DMS53 treated with DMSO at 0.1 percent for 48 hours (cell line): ENCODE data around the gene GHRL.

Source experiments
- DNase-seq: peaks from one replicate; lab custom pipeline; 2025; ENCODE audit not compliant: unreplicated experiment; lab: John Stamatoyannopoulos, UW

GHRL gene, protein sequence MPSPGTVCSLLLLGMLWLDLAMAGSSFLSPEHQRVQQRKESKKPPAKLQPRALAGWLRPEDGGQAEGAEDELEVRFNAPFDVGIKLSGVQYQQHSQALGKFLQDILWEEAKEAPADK

DNA sequence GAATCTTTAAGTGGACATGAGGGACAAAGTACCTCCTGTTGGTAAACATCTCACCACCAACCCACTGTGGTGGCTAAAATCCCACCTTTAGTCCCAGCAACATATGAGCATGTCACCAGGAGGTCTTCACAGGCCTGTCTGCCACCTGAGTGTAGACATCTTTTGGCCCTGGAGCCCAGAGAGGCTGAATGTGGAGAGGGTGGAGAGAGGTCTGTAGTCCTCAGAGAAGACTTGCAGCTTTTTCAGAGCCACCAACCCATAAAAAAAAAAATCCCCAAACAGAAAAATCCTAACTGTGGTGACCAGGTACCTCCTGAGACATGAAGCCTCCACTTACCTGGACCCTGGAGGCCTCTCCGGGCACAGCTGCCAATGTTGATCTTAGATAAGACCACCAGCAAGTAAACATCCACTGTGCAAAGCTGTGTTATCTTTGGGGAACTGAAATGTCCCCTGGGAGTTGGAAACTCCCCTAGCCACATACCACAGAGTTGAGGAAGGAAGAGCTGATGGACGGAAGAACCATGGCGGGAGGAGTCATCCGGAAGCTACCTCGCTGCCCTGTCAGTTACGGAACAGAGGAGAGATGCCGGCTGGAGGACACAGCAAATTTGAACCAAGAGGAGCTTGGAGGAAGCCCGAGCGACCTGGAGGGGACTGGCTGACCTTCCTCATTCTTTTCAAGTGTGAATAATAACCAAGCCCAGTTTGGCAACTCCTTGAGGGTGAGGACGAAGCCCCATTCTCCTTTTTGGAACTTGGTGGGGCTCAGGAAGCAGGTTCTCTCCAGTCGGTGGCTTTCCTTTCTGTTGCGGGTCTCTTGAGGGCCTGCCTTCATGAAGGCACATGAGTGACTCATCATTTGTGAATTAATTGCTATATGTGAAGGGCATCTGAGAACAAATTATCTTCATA lies at the start of gene GHRL:
TSS of gene GHRL (minus strand) at position 443 of the 915 bp plus-strand sequence. CDS start 2,767 bp downstream, outside the sequence.
- DNase-seq = no peak

DNA sequence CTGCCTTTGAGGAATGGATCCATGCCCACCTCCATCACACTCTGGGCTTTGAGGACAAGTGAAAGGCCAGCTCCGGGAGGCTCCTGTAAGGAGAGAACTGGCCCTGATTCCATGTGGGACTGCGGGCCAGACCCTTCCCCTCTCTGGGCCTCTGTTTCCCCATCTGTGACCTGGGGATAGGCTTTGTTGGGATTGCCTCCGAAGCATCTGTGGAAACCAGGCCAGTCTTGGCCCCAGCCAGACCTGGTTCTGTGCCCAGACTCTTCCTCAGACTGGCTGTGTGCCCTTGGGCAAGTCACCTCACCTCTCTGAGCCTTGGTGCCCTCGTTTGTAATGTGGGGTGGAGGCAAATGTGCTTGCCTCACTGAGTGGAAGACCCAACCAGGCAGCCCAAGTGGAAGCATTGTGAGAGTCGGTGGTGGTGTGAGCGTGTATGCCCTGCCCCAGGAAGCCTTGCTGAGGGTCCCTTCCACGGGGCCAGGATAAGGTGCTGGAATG lies 49.2 kb upstream of the GHRL start:
- DNase-seq = no peak

DNA sequence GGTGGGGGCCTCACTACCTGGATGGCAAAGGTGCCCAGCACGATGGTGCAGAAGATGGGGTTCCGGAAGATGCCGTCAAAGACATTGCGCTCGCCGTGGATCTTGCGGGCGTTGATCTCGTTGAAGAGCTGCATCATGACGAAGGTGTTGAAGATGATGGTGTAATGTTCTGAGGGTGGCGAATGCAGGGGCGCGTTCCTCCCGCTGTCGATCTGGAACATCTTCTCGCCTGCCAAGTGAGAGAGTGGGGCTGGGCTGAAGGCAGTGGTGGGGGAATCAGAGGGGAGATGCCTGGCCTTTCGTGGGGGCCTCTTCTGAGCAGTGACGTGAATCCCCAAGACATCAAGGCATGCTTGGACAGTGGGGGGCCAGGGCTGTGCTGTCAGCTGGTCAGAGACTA lies 47.7 kb upstream of the GHRL start:
- no peak for DNase-seq

DNA sequence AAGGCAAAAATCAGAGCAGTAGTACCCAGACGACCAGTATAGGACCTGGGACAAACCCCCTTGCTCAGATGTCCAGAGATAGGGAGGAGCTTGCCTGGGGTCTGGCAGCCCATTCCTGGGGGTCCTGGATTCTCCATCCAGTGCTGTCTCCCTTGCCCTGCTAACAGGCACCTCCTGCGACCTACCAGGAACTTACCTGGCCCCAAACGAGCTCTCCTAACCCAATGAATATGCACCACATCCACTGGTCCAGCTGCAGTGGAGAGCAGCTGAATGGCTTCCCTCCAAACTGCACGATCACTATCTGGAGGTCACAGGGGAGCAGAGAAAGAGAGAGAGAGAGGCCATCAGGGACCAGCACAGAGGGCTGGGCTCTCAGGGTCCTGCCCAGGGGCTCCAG lies 47.3 kb upstream of the GHRL start:
- no peak for DNase-seq

DNA sequence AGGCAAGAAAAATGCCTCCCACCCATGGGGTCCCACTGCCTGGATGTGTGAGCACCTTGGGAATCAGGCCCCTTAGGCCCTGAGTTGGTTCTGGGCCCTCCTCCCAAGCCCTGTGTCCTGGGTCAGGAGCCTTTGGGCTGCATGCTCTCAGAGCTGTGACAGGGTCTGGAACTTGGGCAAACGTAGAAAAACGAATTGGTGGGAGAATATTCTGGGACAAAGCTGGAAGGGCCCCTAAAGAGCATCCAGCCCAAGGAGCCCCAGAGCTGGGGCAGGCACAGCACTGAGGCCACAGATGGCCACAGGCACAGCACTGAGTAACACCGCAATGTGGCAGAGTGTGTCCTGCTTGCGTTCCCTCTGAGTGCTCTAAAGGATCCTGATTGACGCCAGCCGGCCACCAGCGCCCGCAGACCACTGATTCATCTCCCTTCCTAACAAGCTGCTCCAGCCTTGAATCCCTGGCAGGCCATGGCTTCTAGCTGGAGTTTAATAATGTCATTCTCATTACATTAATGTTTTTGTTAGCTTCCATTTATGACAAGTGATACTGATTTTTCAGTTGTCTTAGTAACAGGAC lies 46.7 kb upstream of the GHRL start:
- no peak for DNase-seq

DNA sequence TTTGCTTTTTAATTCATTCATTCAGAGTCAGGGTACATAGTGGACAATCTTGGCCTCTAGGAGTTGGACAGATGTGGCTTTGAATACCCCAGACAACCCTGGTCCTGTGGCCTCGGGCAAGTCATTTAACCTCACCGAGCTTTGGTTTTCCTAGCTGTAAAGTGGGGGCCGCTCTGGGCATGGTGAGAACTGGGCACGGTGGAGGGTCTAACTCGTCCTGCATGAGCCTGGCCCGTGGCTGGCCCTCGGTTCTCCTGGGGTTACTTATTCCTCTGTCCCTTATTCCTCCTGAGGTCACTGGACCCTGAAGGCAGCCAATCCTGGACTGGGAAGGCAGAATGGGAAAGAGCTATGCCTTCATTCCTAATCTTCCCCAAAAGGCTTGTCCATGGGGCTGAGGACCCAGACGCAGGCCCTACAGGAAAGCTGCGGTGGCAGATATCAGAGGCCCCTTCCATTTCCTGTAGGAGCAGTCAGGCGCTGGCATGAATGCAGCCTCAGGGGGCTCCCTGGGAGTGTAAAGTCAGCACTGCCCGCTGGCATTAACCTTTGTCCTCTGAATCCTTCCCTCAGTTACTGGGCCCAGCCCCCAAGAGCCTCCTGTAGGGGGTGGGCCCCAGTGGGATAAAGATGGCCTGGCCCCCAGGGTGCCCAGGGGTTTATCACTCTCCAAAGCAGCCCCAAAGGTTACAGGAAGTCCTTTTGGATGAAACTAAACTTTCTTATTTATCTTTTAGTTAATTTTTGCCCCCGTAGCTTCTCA lies 46.0 kb upstream of the GHRL start:
- DNase-seq = no peak

DNA sequence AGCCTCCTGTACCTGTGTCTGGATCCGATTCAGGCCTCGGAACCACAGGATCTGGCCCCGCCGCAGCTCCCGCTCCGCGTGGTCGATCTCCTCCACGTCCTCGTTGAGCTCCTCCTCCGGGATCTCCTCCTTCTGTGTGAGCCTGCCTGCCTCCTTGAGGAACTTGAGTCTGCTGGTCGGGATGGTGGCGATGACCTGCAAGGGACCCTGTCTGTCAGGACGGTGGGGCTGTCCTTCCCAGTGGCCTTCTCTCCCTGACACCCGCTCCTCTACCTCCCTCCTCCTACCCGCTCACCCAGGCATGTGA lies 45.4 kb upstream of the GHRL start:
- no peak for DNase-seq

DNA sequence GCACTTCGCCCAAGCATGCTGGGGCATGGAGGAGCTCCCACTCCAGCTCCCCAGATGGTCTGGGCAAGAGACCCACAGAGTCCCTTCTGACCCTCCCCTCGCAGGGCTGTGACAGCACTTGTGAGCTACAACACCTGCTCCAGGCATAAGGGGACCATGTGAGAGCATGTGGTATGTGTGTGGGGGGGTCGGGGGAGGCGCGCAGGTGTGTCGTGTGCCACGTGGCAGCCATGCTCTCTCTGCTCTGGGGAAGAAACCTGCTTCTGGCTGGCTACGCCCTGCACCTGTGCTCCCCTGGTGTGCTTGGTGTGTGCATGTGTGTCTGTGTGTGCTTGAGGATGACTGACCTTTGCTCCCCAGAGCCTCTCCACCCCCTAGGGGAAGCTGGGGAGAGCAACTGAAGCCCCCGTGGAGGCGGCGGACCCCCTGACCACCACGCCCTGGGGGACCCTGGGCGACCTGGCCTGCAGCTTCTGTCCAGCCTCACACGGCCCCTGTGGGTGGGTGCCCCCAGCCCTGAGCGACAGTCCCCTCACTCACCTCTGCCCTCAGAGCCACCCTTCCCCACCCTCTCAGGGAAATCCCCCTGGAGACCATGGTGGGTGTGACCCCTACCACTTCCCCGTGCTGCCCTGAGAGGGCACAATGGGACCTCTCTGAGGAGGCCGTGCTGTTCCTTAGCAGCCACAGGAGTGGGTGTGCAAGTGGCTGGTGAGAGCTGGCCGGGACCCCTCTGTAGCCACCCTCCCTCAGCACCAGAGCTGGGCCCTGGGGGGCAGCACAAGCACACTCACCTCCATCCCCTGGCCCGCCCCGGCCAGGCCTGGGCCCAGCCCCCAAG lies 44.8 kb upstream of the GHRL start:
- no peak for DNase-seq

DNA sequence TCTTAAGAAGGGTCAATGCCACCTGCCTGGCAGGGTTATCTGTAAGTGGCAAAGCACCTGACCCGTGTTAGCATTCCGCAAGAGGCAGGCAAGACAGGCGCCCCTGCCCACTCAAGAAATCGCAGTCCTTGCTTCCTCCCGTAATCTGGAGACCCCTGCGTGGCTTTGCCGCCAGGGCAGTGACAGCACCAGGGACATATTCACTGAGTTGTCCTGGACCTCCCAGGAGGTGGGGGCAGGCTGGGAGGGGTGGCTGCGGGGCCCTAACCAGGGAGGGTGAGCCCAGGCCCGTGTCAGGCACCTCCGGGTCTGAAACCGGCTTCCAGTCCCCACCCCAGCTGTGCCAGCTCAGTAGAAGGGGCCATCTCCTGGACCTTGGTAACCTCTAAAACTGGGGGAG lies 44.0 kb upstream of the GHRL start:
- no peak for DNase-seq

DNA sequence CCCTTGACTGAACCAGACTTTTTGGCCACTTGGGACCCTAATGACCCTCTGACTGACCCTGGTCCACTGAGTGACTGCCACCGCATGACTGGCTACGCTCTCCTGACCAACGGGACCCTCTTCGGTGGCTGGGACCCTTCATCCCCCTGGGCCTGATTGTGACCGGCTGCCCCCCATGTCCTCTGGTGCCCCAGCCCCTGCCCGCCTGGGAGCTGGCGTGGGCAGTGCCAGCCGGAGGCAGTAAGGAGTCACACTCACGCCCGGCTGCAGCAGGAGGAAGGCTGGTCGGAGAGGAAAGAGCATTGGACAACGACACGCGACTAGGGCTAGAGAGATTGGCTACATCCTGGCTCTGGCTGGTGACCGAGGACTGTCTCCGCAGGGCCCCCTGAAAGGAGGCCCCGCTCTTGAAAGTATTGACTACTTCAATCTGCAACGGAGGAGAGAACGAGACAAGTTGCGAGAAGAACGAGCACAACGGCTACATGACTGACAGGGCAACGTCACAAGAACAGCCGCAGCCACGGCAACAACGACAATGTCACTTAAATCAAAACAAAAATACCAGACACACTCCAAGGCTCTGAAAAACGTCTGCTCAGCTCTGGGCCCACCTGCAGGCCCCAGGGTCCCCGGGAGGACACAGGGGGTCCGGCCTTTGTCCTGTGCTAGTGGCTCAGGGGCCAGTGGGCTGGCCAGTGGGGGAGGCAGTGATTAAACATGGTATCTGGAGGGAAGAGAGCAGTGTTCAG lies 43.3 kb upstream of the GHRL start:
- no peak for DNase-seq

DNA sequence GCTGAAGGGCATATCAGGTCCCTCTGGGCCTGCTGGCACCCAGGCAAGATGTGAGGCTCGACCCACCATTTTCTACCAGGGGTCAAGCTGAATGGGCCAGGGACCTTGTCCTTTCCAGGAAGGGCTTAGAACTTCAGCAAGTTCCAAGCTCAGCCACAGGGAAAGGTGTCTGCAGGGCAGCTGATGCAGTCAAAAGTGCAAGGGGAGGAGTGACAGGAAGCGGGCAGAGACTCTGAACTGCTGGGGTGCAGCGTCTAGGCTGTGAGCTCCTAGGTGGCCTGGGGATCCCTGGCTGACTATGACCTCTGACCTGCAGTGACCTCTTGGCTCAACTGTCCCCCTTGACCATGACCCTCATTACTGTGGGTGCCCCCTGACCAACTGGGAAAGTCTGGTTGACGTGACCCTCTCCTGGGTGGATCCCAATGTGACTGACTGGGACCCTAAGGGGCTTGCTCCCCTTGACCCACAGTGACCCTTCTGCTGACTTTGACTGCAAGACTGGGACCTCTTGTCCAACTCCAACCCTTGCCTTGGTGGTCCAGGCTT lies 42.5 kb upstream of the GHRL start:
- DNase-seq = no peak

DNA sequence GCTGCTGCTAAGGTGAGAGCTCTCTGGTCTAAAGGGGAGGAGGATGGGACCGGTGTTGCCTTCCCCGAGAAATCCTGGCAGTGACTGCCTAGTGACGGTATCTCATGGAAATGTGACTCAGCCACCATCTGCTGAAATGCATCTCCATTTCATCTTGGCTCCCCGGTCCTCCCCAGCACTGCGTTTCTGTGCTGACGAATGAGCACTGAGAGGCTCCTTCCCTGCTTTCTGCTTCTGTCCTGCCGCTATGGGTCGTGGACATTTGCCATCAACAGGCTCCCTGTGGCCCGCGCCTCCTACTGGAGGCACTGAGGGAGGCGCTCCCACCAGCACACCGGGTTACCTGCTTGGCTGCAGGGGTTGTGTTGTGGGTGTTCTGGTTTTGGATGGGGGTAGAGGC lies 41.7 kb upstream of the GHRL start:
- no peak for DNase-seq

DNA sequence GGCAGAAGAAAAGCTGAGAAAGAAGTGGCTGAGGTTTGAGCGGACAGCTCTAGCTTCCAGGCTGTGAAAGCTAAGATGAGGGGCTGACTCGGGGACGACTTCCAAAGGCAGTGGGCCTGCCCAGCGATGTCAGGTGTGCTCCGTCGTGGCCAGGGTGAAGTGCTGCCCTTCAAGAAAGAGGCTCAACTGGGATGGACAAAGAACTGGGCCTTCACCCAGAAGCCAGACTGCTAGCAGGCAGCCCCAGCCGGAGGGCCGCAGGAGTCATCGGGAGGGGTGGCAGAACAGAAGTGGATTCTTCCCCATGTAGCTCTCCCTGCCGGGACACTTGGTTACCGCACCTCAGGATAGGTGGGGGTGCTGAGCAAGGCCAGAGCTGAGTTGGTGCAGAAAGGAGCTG lies 41.3 kb upstream of the GHRL start:
- DNase-seq = no peak

DNA sequence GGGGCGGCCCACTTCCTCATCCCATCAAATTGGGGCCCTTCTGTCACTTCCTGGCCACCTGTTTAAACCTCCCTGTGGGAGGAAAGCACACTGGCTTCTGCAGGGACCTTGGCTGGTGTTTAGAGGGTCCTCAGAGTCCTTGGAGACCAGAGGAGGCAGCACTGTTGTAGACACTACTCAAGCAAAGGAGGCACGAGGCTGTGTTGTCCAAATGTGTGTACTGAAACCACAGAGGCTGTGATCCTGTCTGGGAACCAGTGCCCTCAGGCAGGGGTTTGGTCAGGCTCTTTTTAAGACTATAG lies 40.6 kb upstream of the GHRL start:
- no peak for DNase-seq

DNA sequence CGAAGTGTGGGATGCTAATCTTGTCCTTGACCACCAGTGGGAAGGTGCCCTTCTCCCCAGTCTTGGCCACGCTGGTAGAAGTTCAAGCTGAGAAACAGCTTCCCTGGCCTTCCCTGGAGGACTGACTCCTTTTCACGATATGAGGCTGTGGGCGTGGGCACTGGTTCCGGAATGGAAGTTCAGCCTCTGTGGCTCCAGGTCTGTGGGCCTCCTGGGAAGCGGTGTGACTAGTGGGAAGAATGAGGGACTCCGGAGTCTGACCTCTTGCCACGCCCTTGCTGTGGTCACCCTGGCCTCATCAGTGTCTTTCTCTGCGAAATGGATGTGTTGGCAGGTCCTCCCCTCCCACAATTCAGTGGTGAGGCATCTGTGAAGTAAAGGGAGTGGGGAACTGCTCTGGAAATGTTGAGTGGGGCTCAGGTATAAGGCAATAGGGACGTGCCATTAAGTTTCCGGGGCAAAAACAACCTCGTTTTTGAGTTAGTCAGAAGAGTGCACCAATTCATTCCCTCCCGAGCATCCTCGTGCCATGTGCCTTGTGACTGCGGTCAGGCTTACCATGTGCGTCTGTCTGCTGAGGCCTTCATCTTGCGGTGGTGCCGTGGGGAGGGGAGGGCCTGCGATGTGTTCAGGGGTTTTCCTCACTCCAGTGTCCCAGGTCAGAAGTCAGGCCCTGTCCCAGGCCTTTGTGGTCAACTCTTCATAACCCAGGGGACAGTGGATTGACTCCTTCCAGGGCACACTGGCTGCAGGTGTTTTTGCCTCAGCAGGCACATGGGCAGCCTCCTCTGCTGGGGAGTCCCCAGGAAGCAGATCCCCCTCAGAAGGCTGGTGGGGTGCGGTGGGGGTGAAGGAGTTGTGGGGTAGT lies 40.0 kb upstream of the GHRL start:
- no peak for DNase-seq

DNA sequence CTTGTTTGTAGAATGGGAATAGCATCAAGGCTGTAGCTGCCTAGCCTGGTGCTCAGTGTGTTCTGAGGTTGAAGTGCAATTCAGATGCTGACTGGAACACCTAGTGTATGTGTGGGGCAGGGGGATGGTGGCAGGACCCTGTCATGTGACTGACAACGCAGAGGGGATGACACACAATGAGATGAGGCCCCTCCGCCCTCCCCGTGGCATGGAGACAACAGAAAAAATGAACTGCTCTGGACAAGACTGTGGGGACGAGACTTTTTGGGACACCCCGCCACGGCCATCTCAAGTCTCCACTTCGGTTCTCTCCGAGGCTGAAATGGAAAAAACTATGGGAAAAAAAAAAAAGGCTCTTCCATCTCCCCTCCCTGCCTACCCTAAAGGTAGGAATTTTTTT lies 38.6 kb upstream of the GHRL start:
- DNase-seq = no peak

DNA sequence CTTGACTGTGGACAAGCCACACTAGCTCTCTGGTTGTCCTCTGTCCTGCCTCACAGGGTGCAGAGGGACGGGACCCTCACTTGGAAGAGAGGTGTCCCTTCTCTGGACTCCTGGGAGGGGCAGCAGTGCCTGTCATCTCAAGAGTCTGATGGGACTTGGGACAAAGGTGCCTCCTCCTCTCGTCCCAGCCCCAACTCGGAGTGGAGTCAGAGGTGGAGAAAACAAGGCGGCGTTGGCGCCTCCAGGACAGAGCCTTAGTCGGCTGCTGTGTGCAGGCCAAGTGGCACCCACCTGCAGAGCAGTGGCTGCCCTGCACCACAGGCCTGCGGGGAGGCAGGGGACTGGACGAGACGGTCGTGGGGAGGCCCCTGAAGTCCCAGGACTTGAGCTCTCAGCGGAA lies 37.6 kb upstream of the GHRL start:
- no peak for DNase-seq

DNA sequence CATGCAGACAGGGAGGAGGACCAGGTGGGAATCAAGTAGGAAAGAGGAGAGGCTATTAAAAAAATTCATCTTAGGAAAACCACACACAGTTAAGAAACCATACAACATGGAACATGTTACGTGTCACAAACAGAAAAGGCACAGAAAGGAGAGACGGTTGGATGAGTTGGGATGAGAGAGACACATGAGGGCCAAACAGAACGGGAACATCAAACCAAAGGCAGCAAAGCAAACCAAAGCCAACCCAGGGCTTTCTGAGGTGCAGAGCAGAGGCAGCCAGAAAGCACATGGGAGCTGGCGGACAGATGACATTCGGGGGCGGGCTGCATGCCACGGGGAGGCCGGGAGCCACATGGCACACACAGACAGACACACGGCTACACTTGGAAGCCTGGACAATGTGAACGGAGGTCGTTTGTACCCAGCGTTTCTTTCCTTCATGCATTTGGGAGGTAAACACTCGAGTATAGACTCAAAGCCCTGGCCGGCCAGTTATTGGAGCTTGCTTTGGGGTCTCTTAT lies 36.8 kb upstream of the GHRL start:
- DNase-seq = no peak
